Upper lobe of left lung (tissue), 6 donors: Measurements from ENCODE around the gene ADH6. TPM values are rescaled to one million over a fixed set of nuclear protein-coding genes. Genes with fewer than 3 reads are reported as not detected.

Experiments
- ATAC-seq, 2 donors: fragments of 200-7000 bp; cut with Tn5 transposase; one replicate each; pipeline ENCODE4 v1.9.1; 2022; ENCODE audit warnings: mild to moderate bottlenecking in 2 of 2, moderate library complexity in 2 of 2; ENCODE audit not compliant: low FRiP score in 2 of 2
- DNase-seq, 2 donors: peaks; one replicate each; pipeline ENCODE4 v3.0.0-alpha.2; 2019 to 2020
- H3K27ac ChIP-seq, 4 donors: fragments of 200-600 bp; sonication (generic); one replicate each; pipeline ENCODE4 v1.5.1; 2016 to 2019
- H3K27me3 ChIP-seq, 4 donors: fragments of 200-600 bp; sonication (generic); one replicate each; pipeline ENCODE4 v1.5.1; 2017 to 2019
- H3K36me3 ChIP-seq, 4 donors: fragments of 200-600 bp; sonication (generic); one replicate each; pipeline ENCODE4 v1.5.1; 2016 to 2019
- H3K4me1 ChIP-seq, 4 donors: fragments of 200-600 bp; sonication (generic); one replicate each; pipeline ENCODE4 v1.5.1; 2018 to 2019
- H3K4me3 ChIP-seq, 4 donors: fragments of 200-600 bp; sonication (generic); one replicate each; pipeline ENCODE4 v1.5.1; 2017 to 2019; ENCODE audit warnings: mild to moderate bottlenecking in 2 of 4, moderate library complexity in 1 of 4
- H3K9me3 ChIP-seq, 4 donors: fragments of 200-600 bp; sonication (generic); one replicate each; pipeline ENCODE4 v1.5.1; 2018 to 2019
- CTCF ChIP-seq, 6 experiments: fragments of 450-650 bp in 4 of 6; fragments of 200-600 bp in 2 of 6; sonication (generic) in 2 of 6; IDR thresholded peaks; one replicate each; pipeline ENCODE4 v1.5.1; 2016 to 2019; ENCODE audit warnings: antibody characterized with exemption in 6 of 6
- EP300 ChIP-seq, 4 donors: sonication (generic); formaldehyde crosslinking; IDR thresholded peaks; one replicate each; pipeline ENCODE4 v1.5.1; 2017; ENCODE audit warnings: antibody characterized with exemption in 4 of 4, control low read depth in 2 of 4
- POLR2A ChIP-seq, 4 donors: fragments of 450-650 bp; IDR thresholded peaks; one replicate each; pipeline ENCODE4 v1.5.1; 2016 to 2017; ENCODE audit warnings: antibody characterized with exemption in 4 of 4, mild to moderate bottlenecking in 2 of 4
- POLR2AphosphoS5 ChIP-seq, 2 donors: sonication (generic); formaldehyde crosslinking; IDR thresholded peaks; one replicate each; pipeline ENCODE4 v1.5.1; 2017; ENCODE audit warnings: antibody characterized with exemption in 2 of 2
- WGBS, 2 donors: methylation state at CpG; one replicate each; pipeline ENCODE4 v1.1.5; 2017 to 2018; 5-methylcytosine and 5-hydroxymethylcytosine counted together
- total RNA-seq, 6 donors: library from RNA; depleted of rRNA in 4 of 6; stranded (reverse); fragments of >200 nt in 4 of 6; gene quantifications; one replicate each; pipeline versions ENCODE4 v1.1.0 to v1.2.1, GENCODE V29; 2016 to 2021
- donor health status: DM: no; HTN: no; CAD: no; lungs with moderate emphysema.
- donor health status: DM: no; HTN: yes; CAD: no; lungs with severe emphysema.

ADH6 gene
- total RNA-seq, 6 donors from 2014 or later: 0.30 to 1.3 (median 0.39) TPM; not detected in 2

- H3K27ac ChIP-seq: no peak overlapping the region
- H3K36me3 ChIP-seq: no peaks in the 10 kb centered on the region
- no peaks in the 10 kb centered on the region for H3K4me1 ChIP-seq
- ATAC-seq (no peak), DNase-seq (no peak)
- no peak for TF ChIP-seq POLR2A (IDR thresholded peaks at IDR 0.05)
- TF ChIP-seq CTCF (IDR thresholded peaks at IDR 0.05): no peak
- H3K4me3 ChIP-seq: no peak overlapping the region
- WGBS, 2 donors: 94 to 95% methylated on average over 1 of the region's 1 CpG
- no peaks in the 10 kb centered on the region for H3K9me3 ChIP-seq
- H3K27me3 ChIP-seq: no peaks in the 10 kb centered on the region
Measured at GRCh38 chr4:99165978-99166377, 53.1 kb downstream of the ADH6 start.

GRCh38 chr4:99161373-99162099, 57.5 kb downstream of the ADH6 start:
- DNase-seq: no peak
- 97 to 98% methylated on average over 3 of the region's 3 CpGs for WGBS, 2 donors
- Histone ChIP-seq H3K27me3 (no peaks in the 10 kb centered on the region), H3K4me1 (no peaks in the 10 kb centered on the region), H3K4me3 (no peak overlapping the region), H3K36me3 (no peaks in the 10 kb centered on the region), H3K9me3 (no peaks in the 10 kb centered on the region), H3K27ac (no peak overlapping the region)
- TF ChIP-seq EP300 (IDR thresholded peaks at IDR 0.05) (no peak), POLR2AphosphoS5 (IDR thresholded peaks at IDR 0.05) (no peak), POLR2A (IDR thresholded peaks at IDR 0.05) (no peak), CTCF (IDR thresholded peaks at IDR 0.05) (no peak)
- no peak for ATAC-seq

GRCh38 chr4:99159699-99160098, 59.3 kb downstream of the ADH6 start:
- Histone ChIP-seq H3K9me3 (no peaks in the 10 kb centered on the region), H3K4me1 (no peaks in the 10 kb centered on the region), H3K27ac (no peak overlapping the region), H3K4me3 (no peak overlapping the region), H3K27me3 (no peaks in the 10 kb centered on the region), H3K36me3 (no peaks in the 10 kb centered on the region)
- no peak for DNase-seq
- TF ChIP-seq EP300 (IDR thresholded peaks at IDR 0.05) (no peak), POLR2AphosphoS5 (IDR thresholded peaks at IDR 0.05) (no peak), CTCF (IDR thresholded peaks at IDR 0.05) (no peak)
- 72 to 76% methylated on average over 1 of the region's 1 CpG for WGBS, 2 donors
- no peak for ATAC-seq

DNA sequence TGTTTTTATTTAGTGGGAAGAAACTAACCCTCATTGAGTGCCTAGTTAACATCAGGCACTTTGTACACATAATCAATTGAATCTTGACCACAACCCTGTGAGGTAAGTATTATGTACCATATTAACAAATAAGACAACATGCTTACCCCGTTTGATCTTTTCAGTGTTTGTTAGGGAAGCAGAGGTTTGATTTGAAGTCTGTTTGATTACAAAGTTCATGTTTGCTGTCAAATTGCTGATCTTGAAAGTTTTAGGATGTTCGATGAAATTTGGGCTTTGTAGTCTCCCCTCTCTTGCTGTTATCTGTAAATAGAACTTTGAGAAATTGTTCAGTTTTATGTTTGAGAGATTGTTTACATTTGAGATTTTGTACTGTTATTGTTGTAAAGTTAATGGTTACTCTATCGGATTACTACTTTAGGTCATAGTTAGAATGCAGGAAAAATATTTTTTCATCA, 61.5 kb downstream of the ADH6 start:
- no peak for DNase-seq
- ATAC-seq: no peak
- no peak overlapping the region for H3K27ac ChIP-seq
- H3K9me3 ChIP-seq: no peaks in the 10 kb centered on the region
- WGBS, 2 donors: 41 to 51% methylated on average over 3 of the region's 3 CpGs
- H3K27me3 ChIP-seq: no peaks in the 10 kb centered on the region
- no peak for TF ChIP-seq CTCF (IDR thresholded peaks at IDR 0.05)
- TF ChIP-seq POLR2A (IDR thresholded peaks at IDR 0.05): no peak
- TF ChIP-seq POLR2AphosphoS5 (IDR thresholded peaks at IDR 0.05): no peak
- TF ChIP-seq EP300 (IDR thresholded peaks at IDR 0.05): no peak
- no peak overlapping the region for H3K4me3 ChIP-seq
- no peaks in the 10 kb centered on the region for H3K36me3 ChIP-seq
- H3K4me1 ChIP-seq: no peaks in the 10 kb centered on the region

DNA sequence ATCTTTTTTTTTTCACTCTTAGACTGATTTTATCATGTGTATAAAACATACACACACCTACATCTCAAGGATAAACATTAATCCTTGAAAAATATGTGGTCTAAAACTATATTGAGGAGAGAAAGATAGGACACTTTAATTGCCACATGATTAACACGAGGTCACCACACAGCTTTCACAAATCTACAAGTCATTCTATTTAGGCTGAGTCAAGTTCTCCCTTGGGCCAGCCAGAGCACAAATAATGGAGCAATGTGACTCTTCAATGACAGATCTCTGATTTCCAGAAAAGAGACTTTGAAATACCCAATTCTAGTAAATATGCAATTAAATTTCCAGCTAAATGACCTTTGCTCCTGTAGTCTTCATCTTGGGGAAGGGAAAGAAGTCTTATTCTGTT, 62.1 kb downstream of the ADH6 start:
- TF ChIP-seq POLR2A (IDR thresholded peaks at IDR 0.05) (no peak), CTCF (IDR thresholded peaks at IDR 0.05) (no peak), EP300 (IDR thresholded peaks at IDR 0.05) (no peak), POLR2AphosphoS5 (IDR thresholded peaks at IDR 0.05) (no peak)
- Histone ChIP-seq H3K27me3 (no peaks in the 10 kb centered on the region), H3K36me3 (no peaks in the 10 kb centered on the region), H3K27ac (no peak overlapping the region), H3K9me3 (no peaks in the 10 kb centered on the region), H3K4me3 (no peak overlapping the region), H3K4me1 (no peaks in the 10 kb centered on the region)
- DNase-seq: no peak
- WGBS, 2 donors: 68 to 71% methylated on average over 1 of the region's 1 CpG
- ATAC-seq: no peak
